NCI-H1048 (cell line): Measurements from ENCODE around the gene TXNDC16.
"Not testable (repeated sequence)": the region's sequence is repeated elsewhere in the genome, so short reads cannot be mapped to it uniquely, and the experiment has no call there.

Experiments used
- DNase-seq: peaks from one replicate; lab custom pipeline; 2025; lab: John Stamatoyannopoulos, UW

Gene TXNDC16

DNA sequence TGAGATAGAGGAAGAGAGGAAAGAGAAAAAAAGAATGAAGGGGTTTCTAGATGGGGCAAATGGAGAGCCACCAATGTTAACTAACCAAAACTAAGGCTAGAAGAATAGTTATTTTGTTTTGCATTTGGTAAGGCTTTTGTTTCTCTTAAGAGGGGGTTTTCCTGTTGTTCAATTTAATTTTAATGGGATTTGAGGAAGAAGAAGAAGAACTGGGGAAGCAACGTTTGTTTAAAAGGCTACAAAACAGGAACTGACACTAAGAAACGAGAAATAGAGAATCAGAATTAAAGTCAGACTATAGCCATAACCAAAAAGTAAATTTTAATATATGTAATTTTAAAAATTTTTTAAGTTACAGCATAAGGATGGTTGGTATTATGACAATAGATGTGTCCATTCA lies 13.7 kb downstream of the TXNDC16 start:
- no peak for DNase-seq

- DNase-seq: no peak
Measured at GRCh38 chr14:52536269-52536668, 16.0 kb downstream of the TXNDC16 start.

DNA sequence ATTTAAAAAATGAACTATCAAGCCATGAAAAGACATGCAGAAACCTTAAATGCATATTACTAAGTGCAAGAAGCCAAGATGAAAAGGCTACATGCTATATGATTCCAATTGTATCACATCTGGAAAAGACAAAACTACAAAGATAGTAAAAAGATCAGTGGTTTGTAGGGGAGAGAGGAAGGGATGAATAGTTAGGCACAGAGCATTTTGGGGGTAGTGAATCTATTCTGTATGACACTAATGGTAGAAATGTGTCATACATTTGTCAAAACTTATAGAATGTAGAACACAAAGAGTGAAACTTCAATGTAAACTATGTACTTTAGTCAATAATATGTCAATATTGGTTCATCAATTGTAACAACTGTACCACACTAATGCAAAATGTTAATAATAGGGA lies 20.8 kb downstream of the TXNDC16 start:
- DNase-seq: no peak

- DNase-seq: no peak
Measured at GRCh38 chr14:52527052-52527451, 25.3 kb downstream of the TXNDC16 start.

DNA sequence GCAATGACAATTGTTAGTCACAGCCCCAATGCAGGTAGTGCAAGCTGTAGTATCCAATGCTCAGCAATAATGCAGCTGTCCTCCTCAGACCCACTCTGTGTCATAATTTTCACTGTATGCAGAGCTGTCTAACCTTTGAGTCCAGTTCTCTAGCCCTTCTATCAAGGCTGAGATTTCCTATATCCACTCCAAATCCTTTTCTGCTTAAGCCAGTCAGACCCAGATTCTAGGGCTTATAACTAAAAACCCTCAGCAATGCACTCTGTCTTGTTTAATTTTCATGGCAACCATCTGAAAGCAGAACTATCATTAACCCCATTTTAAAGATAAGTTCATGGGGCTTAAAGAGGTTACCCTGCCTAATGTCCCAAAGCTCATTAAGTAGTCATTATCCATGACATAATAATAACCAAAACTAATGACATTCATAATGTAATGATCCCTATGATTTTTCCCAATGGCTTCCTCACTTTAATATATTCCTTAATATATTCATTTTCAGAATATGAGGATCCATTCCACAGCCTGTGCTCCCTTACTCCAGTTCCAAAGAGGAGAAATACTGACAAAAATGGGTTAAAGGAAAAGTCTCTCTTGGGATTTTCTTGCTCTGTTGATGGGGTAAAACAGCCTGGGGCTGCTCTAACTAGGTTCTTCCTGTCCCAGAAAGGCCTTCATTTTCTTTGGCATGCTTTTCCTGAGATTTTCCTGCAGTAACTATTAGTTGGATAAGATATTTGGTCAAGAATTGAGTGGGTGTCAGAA lies 29.5 kb downstream of the TXNDC16 start:
- no peak for DNase-seq

DNA sequence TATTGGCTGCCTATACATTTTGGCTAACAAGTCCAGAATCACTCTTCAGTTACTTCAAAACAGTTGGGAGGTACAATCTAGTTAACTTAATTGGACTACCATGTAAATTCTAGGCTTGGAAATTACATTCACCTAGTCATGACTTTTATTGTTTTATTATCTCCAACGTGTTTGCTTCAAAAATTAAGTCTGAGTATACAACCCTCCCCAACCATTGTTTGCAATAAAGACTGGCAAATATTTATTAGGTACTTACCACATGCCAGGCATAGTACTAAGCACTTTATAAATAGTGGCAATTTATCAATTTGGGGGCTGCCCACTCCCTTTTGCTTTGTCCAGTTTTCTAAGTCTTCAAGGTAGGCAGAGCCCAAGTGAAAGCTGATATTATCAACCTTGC lies 30.3 kb downstream of the TXNDC16 start:
- no peak for DNase-seq

GRCh38 chr14:52514046-52514811 lies 38.1 kb downstream of the TXNDC16 start:
- DNase-seq: no peak

DNA sequence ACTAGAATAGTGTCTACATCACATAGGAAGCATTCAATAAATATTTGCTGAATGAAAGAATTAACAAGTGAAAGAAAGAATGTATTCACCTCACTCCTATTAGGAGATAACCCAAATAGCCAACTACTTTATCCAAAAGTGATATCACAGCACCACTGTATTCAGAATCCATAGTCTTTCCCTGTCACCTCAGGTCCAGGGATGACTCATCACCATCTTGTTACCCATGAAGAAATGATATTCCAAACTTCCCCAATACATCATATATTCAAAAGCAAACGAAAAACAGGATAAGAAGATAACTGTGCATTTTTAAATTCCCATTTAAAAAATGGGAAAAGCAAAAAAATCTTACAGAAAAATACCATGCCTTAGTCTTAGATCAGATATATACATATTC lies 39.1 kb downstream of the TXNDC16 start:
- DNase-seq: no peak

DNA sequence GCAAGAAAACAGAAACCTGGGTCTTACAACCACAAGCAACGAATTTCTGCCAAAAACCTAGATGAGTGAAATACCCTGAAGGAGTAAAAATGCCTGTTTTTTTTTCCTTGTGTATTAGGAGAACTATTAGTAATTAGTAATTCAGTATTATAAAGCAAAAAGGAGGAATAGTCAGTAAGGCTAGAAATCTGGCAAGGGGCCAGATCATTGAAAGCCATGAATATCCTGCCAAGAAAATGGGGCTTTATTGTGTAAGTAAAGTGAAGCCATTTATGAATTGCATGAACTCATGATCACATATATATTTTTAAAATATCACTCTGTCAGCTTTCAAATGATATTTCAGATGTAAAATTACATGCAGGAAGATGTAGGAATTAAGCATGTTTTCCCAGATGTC lies 57.9 kb downstream of the TXNDC16 start:
- DNase-seq: no peak

DNA sequence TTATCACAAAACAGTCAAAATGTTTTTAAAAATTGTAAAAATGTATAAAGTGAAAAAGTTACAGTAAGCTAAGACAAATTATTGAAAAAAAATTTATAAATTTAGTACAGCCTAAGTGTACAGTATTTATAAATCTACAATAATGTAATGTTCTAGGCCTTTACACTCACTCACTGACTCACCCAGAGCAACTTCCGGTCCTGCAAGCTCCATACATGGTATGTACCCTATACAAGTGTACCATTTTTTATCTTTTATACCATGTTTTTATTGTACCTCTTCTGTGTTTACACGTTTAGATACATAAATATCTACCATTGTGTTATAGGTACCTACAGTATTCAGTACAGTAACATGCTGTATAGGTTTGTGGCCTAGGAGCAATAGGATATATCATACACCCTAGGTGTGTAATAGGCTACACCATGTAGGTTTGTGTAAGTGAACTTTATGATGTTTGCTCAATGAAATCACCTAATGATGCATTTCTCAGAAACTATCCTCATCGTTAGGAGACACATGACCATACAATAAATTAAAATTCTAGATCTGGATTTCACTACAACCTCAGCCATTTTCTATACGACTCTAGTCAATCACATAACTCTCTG lies 66.8 kb downstream of the TXNDC16 start:
- DNase-seq: no peak

- no peak for DNase-seq
Measured at GRCh38 chr14:52481864-52482263, 70.4 kb downstream of the TXNDC16 start.

- no peak for DNase-seq
Measured at GRCh38 chr14:52473557-52473956, 78.7 kb downstream of the TXNDC16 start.

GRCh38 chr14:52472728-52473127 lies 79.6 kb downstream of the TXNDC16 start:
- no peak for DNase-seq

DNA sequence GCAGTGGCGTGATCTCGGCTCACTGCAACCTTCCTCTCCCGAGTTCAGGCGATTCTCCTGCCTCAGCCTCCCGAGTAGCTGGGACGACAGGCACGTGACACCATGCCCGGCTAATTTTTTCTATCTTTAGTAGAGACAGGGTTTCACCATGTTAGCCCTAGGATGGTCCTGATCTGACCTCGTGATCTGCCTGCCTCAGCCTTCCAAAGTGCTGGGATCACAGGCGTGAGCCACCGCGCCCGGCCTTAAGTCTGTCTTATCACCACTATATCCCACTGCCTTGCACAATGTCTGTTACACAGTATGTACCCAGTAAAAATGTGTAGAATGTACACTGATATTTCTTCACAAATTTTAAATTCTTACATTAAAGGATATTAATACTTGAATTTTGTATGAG lies 80.1 kb downstream of the TXNDC16 start:
- not testable (repeated sequence) for DNase-seq

- DNase-seq: no peak
Measured at GRCh38 chr14:52467515-52468266, 84.6 kb downstream of the TXNDC16 start.

- DNase-seq: no peak
Measured at GRCh38 chr14:52464175-52464574, 88.1 kb downstream of the TXNDC16 start.

DNA sequence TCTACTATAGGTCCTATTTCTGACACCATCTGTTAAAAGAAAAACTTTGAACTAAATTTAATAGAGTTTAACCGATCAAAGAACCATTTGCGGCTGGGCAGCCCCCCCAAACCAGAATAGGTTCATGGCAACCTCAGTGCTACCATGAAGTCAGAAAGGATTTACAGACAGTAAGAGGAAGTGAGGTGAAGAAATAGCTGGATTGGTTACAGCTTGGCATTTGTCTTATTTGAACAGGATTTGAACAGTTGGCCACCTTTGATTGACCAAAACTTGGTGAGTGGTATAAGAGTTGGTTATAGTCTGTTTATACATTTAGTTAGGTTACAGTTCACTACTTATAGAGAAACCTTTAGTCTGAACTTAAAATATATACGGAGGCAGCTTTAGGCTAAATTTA lies 88.9 kb downstream of the TXNDC16 start:
- DNase-seq: no peak

DNA sequence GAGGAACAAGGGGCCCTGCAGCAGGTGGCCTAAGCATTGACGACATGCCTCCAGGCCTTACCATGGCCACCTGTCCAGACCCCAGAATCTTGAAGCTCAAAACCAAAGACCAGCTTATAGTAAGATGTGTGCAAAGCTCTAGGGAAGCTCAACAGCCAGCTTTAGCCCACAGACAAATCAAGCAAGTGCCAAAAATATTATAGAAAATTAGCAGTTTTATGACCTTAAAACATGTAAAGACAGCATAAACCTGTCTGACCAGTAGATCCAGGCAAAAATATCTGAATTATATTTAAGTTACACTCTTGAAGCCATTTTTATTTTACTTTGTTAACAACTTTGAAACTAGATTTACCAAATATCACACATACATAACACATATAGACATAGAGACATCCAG lies 90.6 kb downstream of the TXNDC16 start:
- no peak for DNase-seq

DNA sequence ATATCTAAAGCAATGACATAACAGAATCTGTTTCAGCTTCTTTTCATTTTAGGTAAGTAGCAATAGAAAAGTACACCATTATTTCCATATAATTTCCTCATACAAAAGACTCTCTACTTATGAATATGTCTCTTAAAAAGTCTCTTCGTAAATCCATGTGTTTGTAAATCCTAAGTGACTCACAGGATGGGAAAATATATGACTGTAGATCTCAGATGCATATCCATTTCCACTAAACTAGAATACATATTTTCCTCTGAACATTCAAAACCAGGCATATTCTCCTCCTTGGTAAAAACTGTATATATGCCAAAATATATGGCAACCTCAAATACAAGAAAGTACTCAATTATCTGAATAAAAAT lies 93.6 kb downstream of the TXNDC16 start:
- DNase-seq: no peak

DNA sequence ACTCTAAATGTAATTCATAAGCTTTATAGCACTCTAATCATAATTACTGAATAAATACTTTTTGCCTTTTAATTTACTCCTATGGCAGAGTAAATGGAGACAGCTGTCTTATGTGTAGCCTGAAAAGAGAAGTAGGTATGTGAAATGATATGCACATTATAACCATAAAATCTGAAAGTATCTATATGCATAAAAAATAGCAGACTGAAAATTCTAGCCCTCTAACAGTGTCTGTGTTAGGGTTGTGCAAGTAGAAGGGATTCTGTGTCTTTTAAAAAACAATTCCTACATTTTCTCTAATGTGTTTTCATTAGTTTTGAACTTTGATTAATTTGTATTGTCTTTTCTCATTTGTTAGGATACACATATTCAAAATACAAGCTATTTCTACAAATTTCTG lies 94.9 kb downstream of the TXNDC16 start:
- DNase-seq: no peak

- DNase-seq: no peak
Measured at GRCh38 chr14:52455291-52456088, 96.8 kb downstream of the TXNDC16 start.

- DNase-seq: no peak
Measured at GRCh38 chr14:52447236-52447635, 105.1 kb downstream of the TXNDC16 start.
